ENCODE measurements around the gene RRN3. TPM values are rescaled to one million over a fixed set of nuclear protein-coding genes. Genes with fewer than 3 reads are reported as not detected.
"Not testable (repeated sequence)": the region's sequence is repeated elsewhere in the genome, so short reads cannot be mapped to it uniquely, and the experiment has no call there.

The RRN3 gene
- total and polyA plus RNA-seq, 2 donors from 2014 or later: 12.3 to 24.7 TPM

GRCh38 chr16:15049581-15050180 lies 44.4 kb downstream of the RRN3 start:
- FAIRE-seq (no peak), DNase-seq (no peak)
- no peak overlapping the region for H3K9ac ChIP-seq (ENCODE audit: low read length in 3 of 3)
- intact Hi-C loops (cut with DNase I): no loop called here
- H3K9me3 ChIP-seq (ENCODE audit: control insufficient read depth in 2 of 3, insufficient read depth in 1 of 3, low read length in 3 of 3): no peaks in the 10 kb centered on the region
- H3K27me3 ChIP-seq (ENCODE audit: control insufficient read depth, insufficient read depth, low read length): no peaks in the 10 kb centered on the region
- no peaks in the 10 kb centered on the region for H3K4me1 ChIP-seq (ENCODE audit: control insufficient read depth in 2 of 3, insufficient read depth in 2 of 3, low read depth in 1 of 3, low read length in 3 of 3)
- peaks cover 2 to 11% (median 6%) of the 10 kb centered on the region in 3 donors for H3K36me3 ChIP-seq (ENCODE audit: control insufficient read depth in 2 of 3, insufficient read depth in 3 of 3, low read length in 3 of 3)
- no peak for TF ChIP-seq CTCF (IDR thresholded peaks at IDR 0.05; ENCODE audit: borderline replicate concordance, extremely low read depth, insufficient read depth)
- no peak overlapping the region for H3K27ac ChIP-seq (ENCODE audit: low read depth in 2 of 2, low read length in 2 of 2)
- H3K4me3 ChIP-seq (ENCODE audit: low read length in 3 of 3): no peak overlapping the region

- no peak for TF ChIP-seq CTCF (IDR thresholded peaks at IDR 0.05; ENCODE audit: borderline replicate concordance, extremely low read depth, insufficient read depth)
- H3K27me3 ChIP-seq (ENCODE audit: control insufficient read depth, insufficient read depth, low read length): no peaks in the 10 kb centered on the region
- no peak overlapping the region for H3K27ac ChIP-seq (ENCODE audit: low read depth in 2 of 2, low read length in 2 of 2)
- H3K4me1 ChIP-seq (ENCODE audit: control insufficient read depth in 2 of 3, insufficient read depth in 2 of 3, low read depth in 1 of 3, low read length in 3 of 3): no peaks in the 10 kb centered on the region
- H3K9me3 ChIP-seq (ENCODE audit: control insufficient read depth in 2 of 3, insufficient read depth in 1 of 3, low read length in 3 of 3): no peaks in the 10 kb centered on the region
- intact Hi-C loops (cut with DNase I): no loop called here
- H3K4me3 ChIP-seq (ENCODE audit: low read length in 3 of 3): no peak overlapping the region
- FAIRE-seq (no peak), DNase-seq (peak in 1 of 5 donors; percentile 49)
- H3K9ac ChIP-seq (ENCODE audit: low read length in 3 of 3): no peak overlapping the region
- peaks cover 2 to 11% (median 6%) of the 10 kb centered on the region in 3 donors for H3K36me3 ChIP-seq (ENCODE audit: control insufficient read depth in 2 of 3, insufficient read depth in 3 of 3, low read length in 3 of 3)
These were observed 47.2 kb downstream of the RRN3 start for GRCh38 chr16:15046692-15047376.

GRCh38 chr16:15045270-15045669 lies 48.8 kb downstream of the RRN3 start:
- peak in 1 of 5 donors; percentile 32 for DNase-seq
- H3K27me3 ChIP-seq (ENCODE audit: control insufficient read depth, insufficient read depth, low read length); intact Hi-C loops (cut with DNase I); H3K9me3 ChIP-seq (ENCODE audit: control insufficient read depth in 2 of 3, insufficient read depth in 1 of 3, low read length in 3 of 3); H3K9ac ChIP-seq (ENCODE audit: low read length in 3 of 3); FAIRE-seq; H3K4me3 ChIP-seq (ENCODE audit: low read length in 3 of 3); H3K27ac ChIP-seq (ENCODE audit: low read depth in 2 of 2, low read length in 2 of 2); H3K4me1 ChIP-seq (ENCODE audit: control insufficient read depth in 2 of 3, insufficient read depth in 2 of 3, low read depth in 1 of 3, low read length in 3 of 3): not testable (repeated sequence)
- H3K36me3 ChIP-seq (ENCODE audit: control insufficient read depth in 2 of 3, insufficient read depth in 3 of 3, low read length in 3 of 3): peaks cover 2 to 11% (median 7%) of the 10 kb centered on the region in 3 donors

- no peak for FAIRE-seq
- H3K4me3 ChIP-seq (ENCODE audit: low read length in 3 of 3): no peak overlapping the region
- peaks cover 0 to 3% (median 0%) of the 10 kb centered on the region in 3 donors for H3K4me1 ChIP-seq (ENCODE audit: control insufficient read depth in 2 of 3, insufficient read depth in 2 of 3, low read depth in 1 of 3, low read length in 3 of 3)
- intact Hi-C loops (cut with DNase I): no loop called here
- peaks cover 2 to 17% (median 11%) of the 10 kb centered on the region in 3 donors for H3K36me3 ChIP-seq (ENCODE audit: control insufficient read depth in 2 of 3, insufficient read depth in 3 of 3, low read length in 3 of 3)
- no peaks in the 10 kb centered on the region for H3K27me3 ChIP-seq (ENCODE audit: control insufficient read depth, insufficient read depth, low read length)
- no peak overlapping the region for H3K27ac ChIP-seq (ENCODE audit: low read depth in 2 of 2, low read length in 2 of 2)
- no peak for TF ChIP-seq CTCF (IDR thresholded peaks at IDR 0.05; ENCODE audit: borderline replicate concordance, extremely low read depth, insufficient read depth)
- no peak for DNase-seq
- no peaks in the 10 kb centered on the region for H3K9me3 ChIP-seq (ENCODE audit: control insufficient read depth in 2 of 3, insufficient read depth in 1 of 3, low read length in 3 of 3)
- H3K9ac ChIP-seq (ENCODE audit: low read length in 3 of 3): no peak overlapping the region
These were observed 49.8 kb downstream of the RRN3 start for GRCh38 chr16:15044286-15044685.

Data from kidney (tissue), 14 donors.